LoVo (cell line): ENCODE data around the gene PGAM1.
A peak's percentile ranks its signal among the peaks of the same experiment; 100 is the strongest.
"Not testable (repeated sequence)": the region's sequence is repeated elsewhere in the genome, so short reads cannot be mapped to it uniquely, and the experiment has no call there.

Experiments
- DNase-seq: peaks from one replicate; pipeline ENCODE4 v3.0.0-alpha.2; 2016; ENCODE audit warnings: low spot score

The PGAM1 gene

GRCh38 chr10:97459111-97459510 lies 33.1 kb downstream of the PGAM1 start:
- no peak for DNase-seq

DNA sequence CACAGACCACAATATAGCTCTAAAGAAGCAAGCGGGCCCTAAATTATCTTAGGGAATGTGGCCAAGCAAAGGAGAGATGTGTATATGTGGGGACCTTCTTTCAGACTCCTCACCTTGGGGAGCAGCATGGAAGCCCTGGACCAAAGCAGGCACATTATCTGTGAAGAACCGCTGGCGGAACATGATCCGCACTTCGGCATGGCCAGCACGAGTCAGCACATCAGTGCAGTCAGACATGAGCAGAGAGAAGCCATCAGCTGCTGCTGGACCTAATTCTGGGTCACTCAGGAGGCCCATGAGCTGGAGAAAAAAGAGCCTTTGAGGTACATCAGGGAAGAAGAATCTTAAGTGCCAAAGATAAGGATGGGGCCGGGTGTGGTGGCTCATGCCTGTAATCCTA lies 33.9 kb downstream of the PGAM1 start:
- no peak for DNase-seq

DNA sequence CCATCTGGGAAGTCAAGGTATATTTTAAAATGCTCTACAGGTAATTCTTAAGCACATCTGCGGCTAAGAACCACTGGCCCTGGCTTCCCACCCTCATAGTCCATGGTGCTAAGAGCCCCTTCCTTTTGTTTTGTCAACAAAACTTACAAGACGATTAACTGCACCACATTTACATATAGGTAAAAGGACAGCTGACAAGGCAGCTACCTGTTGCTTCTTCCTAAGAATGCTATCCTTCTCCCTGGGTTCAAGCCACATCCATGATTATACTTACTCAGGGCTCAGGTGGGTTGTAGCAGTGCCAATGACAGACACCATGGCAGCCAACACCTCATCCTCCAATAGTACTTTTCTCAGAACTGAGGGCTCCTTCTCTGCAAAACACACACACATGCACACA lies 36.3 kb downstream of the PGAM1 start:
- no peak for DNase-seq

DNA sequence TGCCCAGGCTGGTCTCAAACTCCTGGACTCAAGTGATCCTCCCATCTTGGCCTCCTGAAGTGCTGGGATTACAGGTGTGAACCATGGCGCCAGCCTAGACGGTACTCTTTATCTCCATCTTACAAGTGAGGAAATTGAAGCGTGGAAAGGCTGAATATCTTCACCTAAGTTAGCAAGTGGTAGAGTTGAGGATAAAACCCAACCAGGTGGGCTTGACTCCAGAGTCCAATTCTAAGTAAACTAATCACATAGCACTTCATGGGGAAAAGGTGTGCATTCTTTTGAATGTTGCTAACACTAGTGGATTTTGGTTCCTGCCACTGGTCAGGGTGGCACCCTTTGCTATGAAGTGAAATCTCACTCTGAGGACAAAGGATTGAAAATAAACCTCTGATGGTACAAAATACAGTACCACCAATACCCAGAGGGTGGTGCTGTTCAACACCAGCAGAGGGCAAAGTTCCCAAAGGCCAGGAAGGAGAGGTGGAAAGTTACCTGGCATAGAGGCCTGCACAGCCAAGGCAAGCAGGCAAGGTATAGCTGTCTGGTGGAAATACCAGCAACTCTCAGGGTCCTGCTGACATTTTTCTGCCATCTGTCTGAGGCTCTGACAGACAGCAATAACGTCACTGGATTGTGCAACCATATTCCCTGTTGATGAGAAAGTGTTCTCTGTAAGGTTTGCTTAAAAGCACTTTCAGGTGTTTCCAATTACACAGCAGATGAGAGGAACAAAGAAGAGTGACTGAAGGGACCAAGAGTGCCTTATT lies 37.6 kb downstream of the PGAM1 start:
- DNase-seq, result peak; percentile 10

GRCh38 chr10:97464226-97464625 lies 38.2 kb downstream of the PGAM1 start:
- DNase-seq, result no peak

GRCh38 chr10:97465982-97466381 lies 40.0 kb downstream of the PGAM1 start:
- DNase-seq, result no peak

DNA sequence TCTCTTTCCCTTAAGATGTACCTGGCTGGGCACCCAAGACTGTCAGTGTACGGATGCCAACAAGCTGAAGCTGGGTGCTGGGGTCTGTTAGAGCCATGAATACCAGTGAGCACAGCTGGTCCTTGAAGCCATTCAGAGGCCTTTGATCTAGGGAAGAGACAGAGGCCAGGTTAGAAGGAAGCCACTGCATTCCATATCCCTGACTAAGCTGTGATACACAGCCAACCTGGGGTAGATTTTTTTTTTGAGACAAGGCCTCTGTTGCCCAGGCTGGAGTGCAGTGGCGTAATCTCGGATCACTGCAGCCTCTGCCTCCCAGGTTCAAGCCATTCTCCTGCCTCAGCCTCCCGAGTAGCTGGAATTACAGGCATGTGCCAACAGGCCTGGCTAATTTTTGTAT lies 40.8 kb downstream of the PGAM1 start:
- DNase-seq, result peak; percentile 34

DNA sequence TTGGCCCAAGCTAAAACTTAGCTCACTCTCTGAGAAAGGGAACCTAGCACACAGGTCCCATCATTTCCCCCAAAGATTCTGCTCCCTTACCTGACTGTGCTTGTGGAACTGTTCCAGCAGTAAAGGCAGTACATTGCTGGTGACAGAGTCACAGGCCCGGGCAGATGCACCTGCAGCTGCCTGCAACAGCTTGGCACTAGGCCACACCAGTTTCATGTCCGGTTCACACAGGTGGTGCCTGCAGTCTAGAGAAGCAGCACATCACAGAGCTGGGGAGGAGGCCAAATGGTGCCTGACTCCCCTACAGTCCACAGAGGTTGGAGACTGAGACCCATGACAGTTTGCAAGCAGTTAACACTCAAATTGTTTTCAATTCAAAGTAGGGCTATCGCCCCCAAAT lies 42.2 kb downstream of the PGAM1 start:
- no peak for DNase-seq

- not testable (repeated sequence) for DNase-seq
Measured at GRCh38 chr10:97468781-97469180, 42.8 kb downstream of the PGAM1 start.

GRCh38 chr10:97474918-97475317 lies 48.9 kb downstream of the PGAM1 start:
- no peak for DNase-seq

DNA sequence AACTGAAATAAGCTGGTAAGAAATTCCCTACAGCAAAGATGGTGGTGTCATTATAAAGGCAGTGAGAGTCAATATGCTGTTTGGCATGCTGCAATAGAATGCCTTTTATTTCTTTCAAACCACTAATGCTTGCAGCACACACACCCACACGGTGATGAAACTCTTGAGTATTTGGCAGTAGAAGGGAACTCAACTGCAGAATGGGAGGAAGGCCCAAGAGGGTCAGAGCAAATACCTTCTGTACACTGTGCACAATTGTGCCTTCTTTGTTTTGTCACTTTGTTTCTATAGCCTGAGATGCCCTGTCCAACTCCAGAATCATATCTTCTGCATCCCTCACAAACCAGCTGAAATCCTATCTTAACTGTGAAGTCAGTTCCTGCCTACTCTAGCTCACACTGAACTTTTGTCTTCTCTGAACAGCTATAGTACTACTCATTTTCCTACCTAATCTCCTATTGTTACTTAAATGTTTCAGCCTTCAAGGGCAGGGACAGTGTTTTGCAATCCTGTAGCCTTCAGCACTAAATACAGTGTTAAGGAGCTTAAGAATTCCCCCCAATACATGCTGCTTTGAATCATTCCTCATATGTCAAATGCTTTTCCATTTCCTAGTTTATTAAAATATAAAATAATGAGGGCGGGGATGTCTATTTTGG lies 50.1 kb downstream of the PGAM1 start:
- no peak for DNase-seq

GRCh38 chr10:97479410-97479809 lies 53.4 kb downstream of the PGAM1 start:
- not testable (repeated sequence) for DNase-seq

DNA sequence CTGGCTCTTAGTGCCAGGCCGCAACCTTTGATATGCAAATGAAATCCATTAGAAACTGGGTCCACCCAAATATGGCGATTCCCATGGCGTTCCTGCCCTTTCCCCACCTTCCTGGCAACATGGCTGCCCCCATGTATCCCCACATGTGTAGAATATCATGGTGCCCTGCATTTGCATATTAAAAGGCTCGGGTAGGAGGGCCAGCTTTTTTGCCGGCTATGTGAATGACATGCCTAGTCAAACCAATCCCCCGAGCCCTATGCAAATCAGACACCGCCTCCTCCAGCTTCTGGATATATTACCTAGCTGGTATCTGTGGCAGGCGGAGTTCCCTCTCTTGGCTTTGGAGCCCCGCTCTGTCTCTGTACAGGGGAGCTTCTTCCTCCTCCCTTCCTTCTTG lies 53.9 kb downstream of the PGAM1 start:
- no peak for DNase-seq

GRCh38 chr10:97481071-97481470 lies 55.1 kb downstream of the PGAM1 start:
- DNase-seq, result no peak

GRCh38 chr10:97482381-97482780 lies 56.4 kb downstream of the PGAM1 start:
- DNase-seq, result no peak
